NCI-H128 (cell line): Measurements from ENCODE around the gene EFS.

Experiments
- DNase-seq: peaks from one replicate; lab custom pipeline; 2025; ENCODE audit not compliant: unreplicated experiment; lab: John Stamatoyannopoulos, UW

The EFS gene

GRCh38 chr14:23379366-23380196, 14.6 kb upstream of the EFS start:
- DNase-seq, result peak; percentile 35

GRCh38 chr14:23378612-23379220, 13.7 kb upstream of the EFS start:
- no peak for DNase-seq

- DNase-seq, result no peak
Observed at GRCh38 chr14:23377573-23378563, 12.9 kb upstream of the EFS start.

GRCh38 chr14:23377198-23377550, 12.2 kb upstream of the EFS start:
- DNase-seq, result no peak

- DNase-seq, result no peak
Observed at GRCh38 chr14:23376482-23377197, 11.7 kb upstream of the EFS start, which contains the start of gene CMTM5. TSS of gene CMTM5 (plus strand) at chr14:23377046. CDS start at chr14:23377252, 206 bp downstream.

GRCh38 chr14:23375527-23376251, 10.7 kb upstream of the EFS start:
- DNase-seq, result no peak

GRCh38 chr14:23373041-23373440, 8.1 kb upstream of the EFS start:
- no peak for DNase-seq

GRCh38 chr14:23372509-23372908, 7.5 kb upstream of the EFS start, which contains the start of gene IL25:
TSS of gene IL25 (plus strand) at chr14:23372809.
- no peak for DNase-seq

- DNase-seq, result no peak
Observed at GRCh38 chr14:23371865-23372264, 6.9 kb upstream of the EFS start.

- no peak for DNase-seq
Observed at GRCh38 chr14:23370221-23370620, 5.2 kb upstream of the EFS start.

GRCh38 chr14:23366426-23366921, 1.5 kb upstream of the EFS start:
- DNase-seq, result no peak

- DNase-seq, result no peak
Observed at GRCh38 chr14:23365732-23366425, 907 bp upstream of the EFS start.

- DNase-seq, result no peak
Observed at GRCh38 chr14:23364164-23365035, 572 bp downstream of the EFS start.

- DNase-seq, result no peak
Observed at GRCh38 chr14:23362200-23362599, 2.8 kb downstream of the EFS start.

GRCh38 chr14:23361763-23362162, 3.2 kb downstream of the EFS start:
- DNase-seq, result no peak

- DNase-seq, result no peak
Observed at GRCh38 chr14:23361320-23361719, 3.7 kb downstream of the EFS start.

GRCh38 chr14:23360496-23360895, 4.5 kb downstream of the EFS start:
- DNase-seq, result no peak

- no peak for DNase-seq
Observed at GRCh38 chr14:23359722-23360447, 5.1 kb downstream of the EFS start.
